Neural cell (in vitro differentiated cells): ENCODE measurements around the gene TAAR9. TPM values are rescaled to one million over a fixed set of nuclear protein-coding genes. Genes with fewer than 3 reads are reported as not detected.

Experiments used
- H2AFZ ChIP-seq: fragments of 200-600, 300-800 bp; sonication (generic), shearing (Covaris generic); 2 replicates; pipeline ENCODE4 v1.6.0; 2014; ENCODE audit warnings: low read depth, mild to moderate bottlenecking, antibody characterized with exemption, low read length, moderate library complexity
- H3F3A ChIP-seq: fragments of 200-600 bp; shearing (Covaris generic); 2 replicates; pipeline ENCODE4 v1.6.1; 2016; ENCODE audit warnings: mild to moderate bottlenecking, moderate library complexity, mixed read lengths, antibody characterized with exemption, low read length; ENCODE audit not compliant: insufficient read depth, poor library complexity, severe bottlenecking
- H3K27ac ChIP-seq: fragments of 200-600, 300-800 bp; sonication (generic), shearing (Covaris generic); 2 replicates; pipeline ENCODE4 v1.5.1; 2014; ENCODE audit warnings: mild to moderate bottlenecking, low read length, moderate library complexity
- H3K27me3 ChIP-seq: fragments of 300-800, 200-600 bp; sonication (generic), shearing (Covaris generic); 2 replicates; pipeline ENCODE4 v1.6.0; 2014; ENCODE audit warnings: mild to moderate bottlenecking, low read depth, low read length, moderate library complexity; ENCODE audit not compliant: insufficient read depth
- H3K36me3 ChIP-seq: fragments of 300-800, 200-600 bp; sonication (generic), shearing (Covaris generic); 2 replicates; pipeline ENCODE4 v1.5.1; 2014; ENCODE audit warnings: mild to moderate bottlenecking, antibody characterized with exemption, low read length, moderate library complexity; ENCODE audit not compliant: insufficient read depth
- H3K4me2 ChIP-seq: fragments of 300-800, 200-600 bp; sonication (generic), shearing (Covaris generic); 2 replicates; pipeline ENCODE4 v1.6.0; 2014; ENCODE audit warnings: mild to moderate bottlenecking, low read length
- H3K4me3 ChIP-seq: fragments of 300-800, 200-600 bp; sonication (generic), shearing (Covaris generic); 2 replicates; pipeline ENCODE4 v1.5.1; 2014; ENCODE audit warnings: mild to moderate bottlenecking, low read length, moderate library complexity
- H3K79me2 ChIP-seq: fragments of 200-600 bp; shearing (Covaris generic); replicated peaks from 2 replicates; pipeline ENCODE4 v1.6.0; 2014; ENCODE audit warnings: mild to moderate bottlenecking, low read length, moderate library complexity; ENCODE audit not compliant: insufficient read depth
- H3K9ac ChIP-seq: fragments of 300-800, 200-600 bp; sonication (generic), shearing (Covaris generic); 2 replicates; pipeline ENCODE4 v1.6.1; 2016; ENCODE audit warnings: mild to moderate bottlenecking, low read length, mixed read lengths
- H3K9me2 ChIP-seq: fragments of 200-600 bp; shearing (Covaris generic); 2 replicates; pipeline ENCODE4 v1.6.1; 2016; ENCODE audit warnings: mild to moderate bottlenecking, low read length, mixed read lengths; ENCODE audit not compliant: insufficient read depth
- H3K9me3 ChIP-seq: fragments of 200-600, 300-800 bp; sonication (generic), shearing (Covaris generic); 2 replicates; pipeline ENCODE4 v1.6.1; 2016; ENCODE audit warnings: mild to moderate bottlenecking, mixed run types, low read length, moderate library complexity, mixed read lengths
- H4K20me1 ChIP-seq: fragments of 200-600 bp; shearing (Covaris generic); 2 replicates; pipeline ENCODE4 v1.6.1; 2016; ENCODE audit warnings: mild to moderate bottlenecking, mixed run types; ENCODE audit not compliant: insufficient read depth
- EP300 ChIP-seq: fragments of 450-650 bp; conservative IDR thresholded peaks from 2 replicates; pipeline ENCODE4 v1.6.1; 2014; ENCODE audit warnings: antibody characterized with exemption, mild to moderate bottlenecking, moderate library complexity; ENCODE audit not compliant: poor library complexity, severe bottlenecking
- EZH2 ChIP-seq: fragments of 200-600, 300-800 bp; shearing (Covaris generic), sonication (generic); IDR thresholded peaks from 2 replicates; pipeline ENCODE4 v1.6.1; 2014; ENCODE audit warnings: antibody characterized with exemption, low read length, borderline replicate concordance, mild to moderate bottlenecking; ENCODE audit not compliant: insufficient read depth, poor library complexity, severe bottlenecking
- MXI1 ChIP-seq: fragments of 450-650 bp; conservative IDR thresholded peaks from 2 replicates; pipeline ENCODE4 v1.6.1; 2014; ENCODE audit warnings: antibody characterized with exemption, mild to moderate bottlenecking; ENCODE audit not compliant: poor library complexity, severe bottlenecking
- POLR2AphosphoS5 ChIP-seq: IDR thresholded peaks from 2 replicates; pipeline ENCODE4 v1.6.1; 2012
- RAD21 ChIP-seq: fragments of 450-650 bp; conservative IDR thresholded peaks from 2 replicates; pipeline ENCODE4 v1.6.1; 2014; ENCODE audit warnings: antibody characterized with exemption, mild to moderate bottlenecking, moderate library complexity
- SMC3 ChIP-seq: fragments of 450-650 bp; conservative IDR thresholded peaks from 2 replicates; pipeline ENCODE4 v1.6.1; 2014; ENCODE audit warnings: antibody characterized with exemption, mild to moderate bottlenecking, moderate library complexity; ENCODE audit not compliant: poor library complexity
- TAF1 ChIP-seq: IDR thresholded peaks from 2 replicates; pipeline ENCODE4 v1.6.1; 2012; ENCODE audit warnings: low read depth
- polyA plus RNA-seq: library from polyadenylated mRNA; depleted of rRNA; stranded (reverse); fragments of >200 nt; gene quantifications from 2 replicates; pipeline ENCODE4 v1.2.3, GENCODE V29; 2014
- TF ChIP-seq, protein P1 (sequence below): IDR thresholded peaks from 2 replicates; pipeline ENCODE4 v1.6.1; 2012; ENCODE audit warnings: borderline replicate concordance
- TF ChIP-seq, protein P2 (sequence below): fragments of 450-650 bp; IDR thresholded peaks from 2 replicates; pipeline ENCODE4 v1.5.1; 2014; ENCODE audit warnings: antibody characterized with exemption, mild to moderate bottlenecking, moderate library complexity; ENCODE audit not compliant: poor library complexity, severe bottlenecking

The TAAR9 gene
- polyA plus RNA-seq, 1 donor from 2014 or later: not detected

DNA sequence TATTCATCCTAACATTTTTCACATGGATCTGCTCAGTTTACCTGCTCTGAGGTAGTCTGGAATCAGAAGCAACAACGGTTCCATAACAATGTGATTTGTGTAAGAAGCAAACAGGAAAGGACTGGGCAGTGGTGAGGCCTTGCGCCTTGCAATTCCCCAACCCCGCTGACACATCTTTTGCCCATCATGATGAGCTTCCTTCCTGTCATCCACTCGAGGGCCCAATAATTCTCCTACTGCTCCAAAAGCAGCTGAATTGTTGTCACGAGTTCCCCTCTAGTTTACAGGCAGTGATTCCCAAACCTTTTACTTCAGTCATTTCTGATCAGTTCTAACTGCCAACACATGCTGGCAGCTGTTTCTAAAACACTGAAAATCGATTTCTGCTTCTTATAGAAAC, 48.1 kb upstream of the TAAR9 start:
- Histone ChIP-seq H3K9me3 (no peaks in the 10 kb centered on the region), H3K27ac (no peak overlapping the region), H3K9me2 (no peaks in the 10 kb centered on the region), H4K20me1 (no peaks in the 10 kb centered on the region), H3K36me3 (no peaks in the 10 kb centered on the region), H3K4me2 (no peak overlapping the region), H3F3A (no peaks in the 10 kb centered on the region), H3K79me2 (peaks cover 6% of the 10 kb centered on the region), H2AFZ (no peak overlapping the region), H3K4me3 (no peak overlapping the region), H3K9ac (no peak overlapping the region), H3K27me3 (no peaks in the 10 kb centered on the region)
- TF ChIP-seq, protein P1, sequence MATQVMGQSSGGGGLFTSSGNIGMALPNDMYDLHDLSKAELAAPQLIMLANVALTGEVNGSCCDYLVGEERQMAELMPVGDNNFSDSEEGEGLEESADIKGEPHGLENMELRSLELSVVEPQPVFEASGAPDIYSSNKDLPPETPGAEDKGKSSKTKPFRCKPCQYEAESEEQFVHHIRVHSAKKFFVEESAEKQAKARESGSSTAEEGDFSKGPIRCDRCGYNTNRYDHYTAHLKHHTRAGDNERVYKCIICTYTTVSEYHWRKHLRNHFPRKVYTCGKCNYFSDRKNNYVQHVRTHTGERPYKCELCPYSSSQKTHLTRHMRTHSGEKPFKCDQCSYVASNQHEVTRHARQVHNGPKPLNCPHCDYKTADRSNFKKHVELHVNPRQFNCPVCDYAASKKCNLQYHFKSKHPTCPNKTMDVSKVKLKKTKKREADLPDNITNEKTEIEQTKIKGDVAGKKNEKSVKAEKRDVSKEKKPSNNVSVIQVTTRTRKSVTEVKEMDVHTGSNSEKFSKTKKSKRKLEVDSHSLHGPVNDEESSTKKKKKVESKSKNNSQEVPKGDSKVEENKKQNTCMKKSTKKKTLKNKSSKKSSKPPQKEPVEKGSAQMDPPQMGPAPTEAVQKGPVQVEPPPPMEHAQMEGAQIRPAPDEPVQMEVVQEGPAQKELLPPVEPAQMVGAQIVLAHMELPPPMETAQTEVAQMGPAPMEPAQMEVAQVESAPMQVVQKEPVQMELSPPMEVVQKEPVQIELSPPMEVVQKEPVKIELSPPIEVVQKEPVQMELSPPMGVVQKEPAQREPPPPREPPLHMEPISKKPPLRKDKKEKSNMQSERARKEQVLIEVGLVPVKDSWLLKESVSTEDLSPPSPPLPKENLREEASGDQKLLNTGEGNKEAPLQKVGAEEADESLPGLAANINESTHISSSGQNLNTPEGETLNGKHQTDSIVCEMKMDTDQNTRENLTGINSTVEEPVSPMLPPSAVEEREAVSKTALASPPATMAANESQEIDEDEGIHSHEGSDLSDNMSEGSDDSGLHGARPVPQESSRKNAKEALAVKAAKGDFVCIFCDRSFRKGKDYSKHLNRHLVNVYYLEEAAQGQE: no peak
- TF ChIP-seq, protein P2, sequence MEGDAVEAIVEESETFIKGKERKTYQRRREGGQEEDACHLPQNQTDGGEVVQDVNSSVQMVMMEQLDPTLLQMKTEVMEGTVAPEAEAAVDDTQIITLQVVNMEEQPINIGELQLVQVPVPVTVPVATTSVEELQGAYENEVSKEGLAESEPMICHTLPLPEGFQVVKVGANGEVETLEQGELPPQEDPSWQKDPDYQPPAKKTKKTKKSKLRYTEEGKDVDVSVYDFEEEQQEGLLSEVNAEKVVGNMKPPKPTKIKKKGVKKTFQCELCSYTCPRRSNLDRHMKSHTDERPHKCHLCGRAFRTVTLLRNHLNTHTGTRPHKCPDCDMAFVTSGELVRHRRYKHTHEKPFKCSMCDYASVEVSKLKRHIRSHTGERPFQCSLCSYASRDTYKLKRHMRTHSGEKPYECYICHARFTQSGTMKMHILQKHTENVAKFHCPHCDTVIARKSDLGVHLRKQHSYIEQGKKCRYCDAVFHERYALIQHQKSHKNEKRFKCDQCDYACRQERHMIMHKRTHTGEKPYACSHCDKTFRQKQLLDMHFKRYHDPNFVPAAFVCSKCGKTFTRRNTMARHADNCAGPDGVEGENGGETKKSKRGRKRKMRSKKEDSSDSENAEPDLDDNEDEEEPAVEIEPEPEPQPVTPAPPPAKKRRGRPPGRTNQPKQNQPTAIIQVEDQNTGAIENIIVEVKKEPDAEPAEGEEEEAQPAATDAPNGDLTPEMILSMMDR: no peak
- TF ChIP-seq SMC3: no peak
- no peak for TF ChIP-seq EZH2
- TF ChIP-seq TAF1: no peak
- no peak for TF ChIP-seq POLR2AphosphoS5
- TF ChIP-seq RAD21: no peak
- TF ChIP-seq MXI1: no peak

DNA sequence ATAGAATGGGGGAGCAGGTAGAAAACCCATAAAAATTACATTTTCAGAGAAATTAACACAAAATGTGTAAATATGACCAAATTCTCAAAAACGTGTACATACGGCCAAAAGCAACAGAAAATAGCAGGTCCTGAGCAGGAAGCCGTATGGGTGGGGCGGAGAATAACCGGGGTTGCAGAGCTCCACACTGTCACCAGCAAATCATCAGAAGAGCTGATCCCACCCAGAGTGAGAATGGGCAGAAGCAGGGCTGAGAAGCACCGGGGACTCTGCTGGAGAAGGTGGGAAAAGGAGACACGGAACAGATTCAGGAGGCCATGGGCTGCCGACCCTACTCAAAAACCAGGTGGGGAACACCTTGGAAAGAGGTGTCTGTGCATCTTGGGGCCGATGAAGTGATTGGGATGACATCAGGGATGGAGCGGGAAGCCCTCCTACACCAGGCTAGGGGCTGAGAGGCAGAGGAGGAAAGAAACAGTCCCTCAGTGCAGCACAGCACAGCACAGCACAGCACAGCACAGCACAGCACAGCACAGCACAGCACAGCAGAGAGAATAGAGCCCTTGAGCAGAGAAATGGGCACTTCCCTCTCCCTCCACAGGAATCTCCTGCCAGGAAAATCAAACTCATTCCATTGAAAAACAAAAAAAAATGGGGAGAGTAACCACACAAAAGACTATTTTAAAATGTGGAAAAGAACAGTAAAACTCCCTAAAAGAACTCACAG, 47.4 kb upstream of the TAAR9 start:
- Histone ChIP-seq H3K9ac (no peak overlapping the region), H3K4me2 (no peak overlapping the region), H3K79me2 (peaks cover 6% of the 10 kb centered on the region), H3F3A (no peaks in the 10 kb centered on the region), H3K9me2 (no peaks in the 10 kb centered on the region), H4K20me1 (no peaks in the 10 kb centered on the region), H2AFZ (no peak overlapping the region), H3K4me3 (no peak overlapping the region), H3K9me3 (no peaks in the 10 kb centered on the region), H3K27ac (no peak overlapping the region), H3K27me3 (no peaks in the 10 kb centered on the region), H3K36me3 (no peaks in the 10 kb centered on the region)
- TF ChIP-seq POLR2AphosphoS5 (no peak), TAF1 (no peak), EZH2 (no peak), EP300 (no peak), MXI1 (no peak), SMC3 (no peak), RAD21 (no peak)
- TF ChIP-seq, protein P1: no peak
- TF ChIP-seq, protein P2: no peak
